GM23338 (cell line): ENCODE data around the gene GRIP2. TPM values are rescaled to one million over a fixed set of nuclear protein-coding genes. Genes with fewer than 3 reads are reported as not detected.

Experiments
- ATAC-seq: fragments of 200-7000 bp; cut with Tn5 transposase; 3 replicates; pipeline ENCODE4 v1.9.1; 2020
- DNase-seq: peaks from one replicate; pipeline ENCODE4 v3.0.0-alpha.2; 2015; ENCODE audit warnings: low spot score
- H2AFZ ChIP-seq: fragments of 200-600 bp; sonication (generic); 2 replicates; pipeline ENCODE4 v1.8.0; 2016; ENCODE audit warnings: antibody characterized with exemption, mild to moderate bottlenecking, moderate library complexity
- H3F3A ChIP-seq: fragments of 200-600 bp; sonication (generic); replicated peaks from 2 replicates; pipeline ENCODE4 v1.8.0; 2017; ENCODE audit warnings: antibody characterized with exemption, mixed run types, low read depth
- H3K27ac ChIP-seq: fragments of 200-600 bp; sonication (generic); 2 replicates; pipeline ENCODE4 v1.6.1; 2016; ENCODE audit warnings: low read depth
- H3K27me3 ChIP-seq: fragments of 200-600 bp; sonication (generic); 2 replicates; pipeline ENCODE4 v1.8.0; 2016; ENCODE audit warnings: mild to moderate bottlenecking, mixed run types, moderate library complexity; ENCODE audit not compliant: insufficient read depth
- H3K36me3 ChIP-seq: fragments of 200-600 bp; sonication (generic); 2 replicates; pipeline ENCODE4 v1.8.0; 2016; ENCODE audit warnings: mild to moderate bottlenecking; ENCODE audit not compliant: insufficient read depth
- H3K4me1 ChIP-seq: fragments of 200-600 bp; sonication (generic); 2 replicates; pipeline ENCODE4 v1.8.0; 2016; ENCODE audit warnings: mild to moderate bottlenecking, moderate library complexity; ENCODE audit not compliant: insufficient read depth
- H3K4me2 ChIP-seq: fragments of 200-600 bp; sonication (generic); 2 replicates; pipeline ENCODE4 v1.7.1; 2017; ENCODE audit warnings: mixed run types
- H3K4me3 ChIP-seq: fragments of 200-600 bp; sonication (generic); 2 replicates; pipeline ENCODE4 v1.6.1; 2016; ENCODE audit warnings: mixed run types
- H3K79me2 ChIP-seq: fragments of 200-600 bp; sonication (generic); replicated peaks from 2 replicates; pipeline ENCODE4 v1.8.0; 2017; ENCODE audit warnings: mild to moderate bottlenecking; ENCODE audit not compliant: insufficient read depth
- H3K9me2 ChIP-seq: fragments of 200-600 bp; sonication (generic); 2 replicates; pipeline ENCODE4 v1.8.0; 2017; ENCODE audit not compliant: insufficient read depth
- H4K20me1 ChIP-seq: fragments of 200-600 bp; sonication (generic); replicated peaks from 2 replicates; pipeline ENCODE4 v1.8.0; 2017; ENCODE audit warnings: mild to moderate bottlenecking; ENCODE audit not compliant: insufficient read depth
- H3K27ac Mint-ChIP-seq: 2 replicates; pipeline ENCODE4 v1.8.0; 2020; ENCODE audit warnings: inconsistent platforms, mild to moderate bottlenecking, moderate library complexity, mixed read lengths
- H3K27me3 Mint-ChIP-seq: 3 replicates; pipeline ENCODE4 v1.8.0; 2022; ENCODE audit warnings: low read depth, mild to moderate bottlenecking, moderate library complexity, mixed read lengths, inconsistent platforms; ENCODE audit not compliant: insufficient read depth, poor library complexity
- H3K36me3 Mint-ChIP-seq: 3 replicates; pipeline ENCODE4 v1.8.0; 2021; ENCODE audit warnings: low read depth, mild to moderate bottlenecking, inconsistent platforms, moderate library complexity, mixed read lengths
- H3K4me1 Mint-ChIP-seq: 3 replicates; pipeline ENCODE4 v1.8.0; 2020; ENCODE audit warnings: mild to moderate bottlenecking, inconsistent platforms, mixed read lengths
- H3K4me3 Mint-ChIP-seq: 3 replicates; pipeline ENCODE4 v1.8.0; 2021; ENCODE audit warnings: moderate library complexity, mild to moderate bottlenecking, inconsistent platforms, mixed read lengths
- H3K9me3 Mint-ChIP-seq: 3 replicates; pipeline ENCODE4 v1.8.0; 2020; ENCODE audit warnings: moderate library complexity, mild to moderate bottlenecking, inconsistent platforms, mixed read lengths
- ETS1 ChIP-seq: IDR thresholded peaks from 2 replicates; pipeline ENCODE4 v1.6.1; 2016; ENCODE audit warnings: antibody characterized with exemption
- EZH2 ChIP-seq: fragments of 200-600 bp; sonication (generic); IDR thresholded peaks from one replicate; pipeline ENCODE4 v1.8.0; 2017; ENCODE audit warnings: antibody characterized with exemption, mild to moderate bottlenecking, low read depth; ENCODE audit not compliant: unreplicated experiment
- JUNB ChIP-seq: IDR thresholded peaks from one replicate; pipeline ENCODE4 v1.6.1; 2016; ENCODE audit warnings: antibody characterized with exemption; ENCODE audit not compliant: unreplicated experiment
- NANOG ChIP-seq: IDR thresholded peaks from 2 replicates; pipeline ENCODE4 v1.6.1; 2016; ENCODE audit warnings: antibody characterized with exemption, borderline replicate concordance
- POLR2AphosphoS5 ChIP-seq: IDR thresholded peaks from 2 replicates; pipeline ENCODE4 v1.6.1; 2016; ENCODE audit warnings: antibody characterized with exemption, low read depth
- REST ChIP-seq: IDR thresholded peaks from one replicate; pipeline ENCODE4 v1.6.1; 2018; ENCODE audit warnings: antibody characterized with exemption; ENCODE audit not compliant: unreplicated experiment
- ZNF114 ChIP-seq: fragments of 250-450 bp; sonication (Bioruptor Pico); IDR thresholded peaks from 2 replicates; pipeline ENCODE4 v1.5.0; 2020; ENCODE audit warnings: mild to moderate bottlenecking, moderate library complexity
- ZNF331 ChIP-seq: fragments of 250-450 bp; sonication (Bioruptor Pico); IDR thresholded peaks from 2 replicates; pipeline ENCODE4 v1.5.0; 2020; ENCODE audit warnings: low read depth, mild to moderate bottlenecking, moderate library complexity
- polyA plus RNA-seq: library from polyadenylated mRNA; unstranded; fragments of >200 nt; fragmentation: Nextera tagmentation; extraction: Ambion mirVana; gene quantifications from 2 replicates; pipeline ENCODE4 v1.2.1, GENCODE V29; 2016
- total RNA-seq: library from RNA; depleted of rRNA; stranded (reverse); fragments of >200 nt; shearing (Covaris generic); gene quantifications from 2 replicates; pipeline ENCODE4 v1.2.3, GENCODE V29; 2014

Gene GRIP2
- total and polyA plus RNA-seq, 2 experiments from 2014 or later, result 3.6 to 5.8 TPM

DNA sequence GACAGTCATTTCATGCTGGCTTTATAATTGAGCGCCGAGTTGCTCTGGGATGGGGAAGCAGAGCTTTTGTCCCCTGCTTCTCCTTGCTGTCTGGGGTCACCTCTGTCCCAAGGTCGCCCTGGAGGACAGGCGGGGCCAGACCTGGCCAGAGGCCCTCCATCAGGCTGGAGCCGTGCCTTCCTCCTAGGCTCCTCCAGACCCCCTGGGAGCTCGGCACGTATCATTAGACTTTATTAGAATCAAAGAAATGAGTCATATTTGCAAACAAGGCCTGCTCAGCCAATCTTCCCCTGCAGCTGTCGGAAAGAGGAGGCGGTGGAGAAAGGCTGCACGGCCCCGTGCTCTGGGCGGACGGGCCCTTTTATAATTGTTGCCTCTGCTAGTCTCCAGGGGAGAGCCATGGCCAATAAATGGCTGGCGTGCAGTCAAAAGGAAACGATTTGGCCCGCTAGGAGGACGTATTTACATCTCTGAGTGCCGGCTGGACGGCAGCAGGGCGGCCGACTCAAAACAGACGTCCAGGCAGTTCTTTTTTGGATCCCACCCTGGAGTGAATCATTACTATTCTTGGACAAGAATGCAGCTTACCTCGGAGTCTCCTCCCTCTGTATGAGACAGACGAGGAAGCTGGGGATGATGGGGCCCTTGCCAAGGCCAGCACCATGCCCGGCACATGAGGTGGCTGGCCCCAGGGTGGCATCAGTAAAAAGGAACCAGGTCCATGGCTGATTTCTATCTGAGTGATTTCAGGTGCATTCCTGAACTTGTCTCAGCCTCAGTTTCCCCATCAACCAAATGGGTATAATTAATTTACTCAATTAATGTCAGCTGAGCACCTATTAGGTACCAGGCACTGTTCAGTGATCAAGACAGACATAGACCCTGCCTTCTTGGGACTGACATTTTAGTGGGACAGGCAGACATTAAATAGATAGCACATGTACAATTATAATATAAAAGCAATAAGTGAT lies 87.1 kb downstream of the GRIP2 start:
- no peaks in the 10 kb centered on the region for H3K27me3 ChIP-seq
- no peak overlapping the region for H2AFZ ChIP-seq
- H3K4me3 Mint-ChIP-seq, result no peak overlapping the region
- peaks cover 8% of the 10 kb centered on the region for H3K4me1 Mint-ChIP-seq
- no peak for ATAC-seq
- H3K9me3 Mint-ChIP-seq, result no peaks in the 10 kb centered on the region
- no peak overlapping the region for H3K27ac ChIP-seq
- H3K36me3 Mint-ChIP-seq, result peaks cover 57% of the 10 kb centered on the region
- H3K27me3 Mint-ChIP-seq, result peaks cover 18% of the 10 kb centered on the region
- H3K79me2 ChIP-seq, result no peaks in the 10 kb centered on the region
- no peak overlapping the region for H3K4me2 ChIP-seq
- H3F3A ChIP-seq, result 0 out of 2 replicates have a peak, but pooled peaks cover 3% of the 10 kb centered on the region
- TF ChIP-seq ZNF114 (CRISPR knock-in tag) (no peak), ETS1 (no peak), EZH2 (no peak), POLR2AphosphoS5 (no peak), NANOG (no peak), REST (no peak), JUNB (no peak), ZNF331 (no peak)
- H3K9me2 ChIP-seq, result no peaks in the 10 kb centered on the region
- H3K27ac Mint-ChIP-seq, result no peak overlapping the region
- no peak overlapping the region for H3K4me3 ChIP-seq
- H3K4me1 ChIP-seq, result peaks cover 8% of the 10 kb centered on the region
- peaks cover 14% of the 10 kb centered on the region; the same call in 1 of the 2 replicates for H4K20me1 ChIP-seq
- DNase-seq, result no peak
- peaks cover 45% of the 10 kb centered on the region for H3K36me3 ChIP-seq
